Gastroesophageal sphincter (tissue), 4 donors: ENCODE results near the gene SMG6. TPM values are rescaled to one million over a fixed set of nuclear protein-coding genes. Genes with fewer than 3 reads are reported as not detected.

ENCODE experiments used
- ATAC-seq: fragments of 150-250 bp; one replicate; pipeline ENCODE4 v1.9.1; 2016; ENCODE audit warnings: mild to moderate bottlenecking, moderate library complexity
- H3K27ac ChIP-seq, 4 donors: fragments of 200-600 bp; sonication (generic) in 3 of 4; 1 replicate in 3 of 4; 2 replicates in 1 of 4; pipeline ENCODE4 v1.5.1; 2016 to 2019
- H3K27me3 ChIP-seq: fragments of 200-600 bp; sonication (generic); one replicate; pipeline ENCODE4 v1.5.1; 2019
- H3K36me3 ChIP-seq, 2 donors: fragments of 200-600 bp; sonication (generic); one replicate each; pipeline ENCODE4 v1.5.1; 2019; ENCODE audit warnings: control low read depth in 1 of 2
- H3K4me1 ChIP-seq, 3 donors: fragments of 200-600 bp; sonication (generic); 1 replicate in 2 of 3; 2 replicates in 1 of 3; pipeline ENCODE4 v1.5.1; 2016 to 2019; ENCODE audit warnings: control low read depth in 2 of 3
- H3K4me3 ChIP-seq, 2 donors: fragments of 200-600 bp; sonication (generic); one replicate each; pipeline ENCODE4 v1.5.1; 2019; ENCODE audit warnings: mild to moderate bottlenecking in 1 of 2, moderate library complexity in 1 of 2
- H3K9me3 ChIP-seq, 3 donors: fragments of 200-600 bp; sonication (generic); one replicate each; pipeline ENCODE4 v1.5.1; 2017 to 2019; ENCODE audit warnings: control low read depth in 2 of 3
- CTCF ChIP-seq, 4 experiments: fragments of 200-600 bp in 2 of 4; fragments of 450-650 bp in 2 of 4; sonication (generic) in 1 of 4; IDR thresholded peaks; one replicate each; pipeline ENCODE4 v1.5.1; 2017 to 2019; ENCODE audit warnings: antibody characterized with exemption in 4 of 4, mild to moderate bottlenecking in 2 of 4, moderate library complexity in 2 of 4
- EP300 ChIP-seq: sonication (generic); formaldehyde crosslinking; IDR thresholded peaks from one replicate; pipeline ENCODE4 v1.6.1; 2017; ENCODE audit warnings: antibody characterized with exemption, mild to moderate bottlenecking
- POLR2A ChIP-seq, 2 donors: fragments of 450-650 bp; IDR thresholded peaks; one replicate each; pipeline ENCODE4 v1.6.1; 2017; ENCODE audit warnings: antibody characterized with exemption in 2 of 2, mild to moderate bottlenecking in 2 of 2, moderate library complexity in 1 of 2
- POLR2AphosphoS5 ChIP-seq: sonication (generic); formaldehyde crosslinking; IDR thresholded peaks from one replicate; pipeline ENCODE4 v1.6.1; 2017; ENCODE audit warnings: antibody characterized with exemption
- WGBS, 2 donors: methylation state at CpG; one replicate each; pipeline ENCODE4 v1.1.5; 2018; ENCODE audit warnings: low coverage in 1 of 2; 5-methylcytosine and 5-hydroxymethylcytosine counted together
- total RNA-seq, 4 donors: library from RNA; depleted of rRNA; stranded (reverse); fragments of >200 nt; gene quantifications; one replicate each; pipeline ENCODE4 v1.1.0, GENCODE V29; 2016

SMG6 gene
- total RNA-seq, 4 donors from 2014 or later = 27.2 to 75.5 (median 43.9) TPM

GRCh38 chr17:2120586-2121335 lies 182.8 kb downstream of the SMG6 start:
- no peaks in the 10 kb centered on the region for H3K27me3 ChIP-seq
- H3K4me3 ChIP-seq = no peak overlapping the region
- no peaks in the 10 kb centered on the region for H3K9me3 ChIP-seq
- TF ChIP-seq POLR2A (IDR thresholded peaks at IDR 0.05) (no peak), POLR2AphosphoS5 (no peak), EP300 (no peak), CTCF (IDR thresholded peaks at IDR 0.05) (no peak)
- ATAC-seq = no peak
- H3K36me3 ChIP-seq = peaks cover 0 to 14% of the 10 kb centered on the region in 2 donors
- 88 to 93% methylated on average over 8 of the region's 8 CpGs for WGBS, 2 donors
- peaks cover 0 to 30% (median 25%) of the 10 kb centered on the region in 3 donors for H3K4me1 ChIP-seq
- H3K27ac ChIP-seq = no peak overlapping the region

GRCh38 chr17:2113279-2113622 lies 190.3 kb downstream of the SMG6 start:
- Histone ChIP-seq H3K4me3 (no peak overlapping the region), H3K9me3 (no peaks in the 10 kb centered on the region), H3K27me3 (no peaks in the 10 kb centered on the region), H3K27ac (no peak overlapping the region), H3K4me1 (peaks cover 0 to 4% (median 0%) of the 10 kb centered on the region in 3 donors), H3K36me3 (no peaks in the 10 kb centered on the region)
- TF ChIP-seq POLR2A (IDR thresholded peaks at IDR 0.05) = no peak
- ATAC-seq = no peak
- whole genome bisulfite sequencing, 2 donors = 78 to 86% methylated on average over 2 to 3 of the region's 6 CpGs

- Histone ChIP-seq H3K27me3 (no peaks in the 10 kb centered on the region), H3K4me3 (no peak overlapping the region), H3K27ac (no peak overlapping the region), H3K36me3 (no peaks in the 10 kb centered on the region), H3K9me3 (no peaks in the 10 kb centered on the region), H3K4me1 (peaks cover 0 to 20% (median 4%) of the 10 kb centered on the region in 3 donors)
- 67 to 86% methylated on average over 2 of the region's 5 CpGs for WGBS, 2 donors
- ATAC-seq = no peak
- TF ChIP-seq CTCF (IDR thresholded peaks at IDR 0.05) = no peak
- no peak for TF ChIP-seq POLR2AphosphoS5
- TF ChIP-seq POLR2A (IDR thresholded peaks at IDR 0.05) = no peak
- no peak for TF ChIP-seq EP300
These were observed 191.9 kb downstream of the SMG6 start for GRCh38 chr17:2111691-2112090.

GRCh38 chr17:2110436-2110835 lies 193.1 kb downstream of the SMG6 start:
- Histone ChIP-seq H3K4me1 (peaks cover 0 to 29% (median 8%) of the 10 kb centered on the region in 3 donors), H3K4me3 (no peak overlapping the region), H3K27me3 (no peaks in the 10 kb centered on the region), H3K36me3 (no peaks in the 10 kb centered on the region), H3K9me3 (no peaks in the 10 kb centered on the region), H3K27ac (no peak overlapping the region)
- TF ChIP-seq POLR2A (IDR thresholded peaks at IDR 0.05) (no peak), POLR2AphosphoS5 (no peak), EP300 (no peak), CTCF (IDR thresholded peaks at IDR 0.05) (no peak)
- 89 to 95% methylated on average over 3 to 6 of the region's 6 CpGs for WGBS, 2 donors
- ATAC-seq = no peak

- Histone ChIP-seq H3K9me3 (no peaks in the 10 kb centered on the region), H3K4me3 (no peak overlapping the region), H3K4me1 (peaks cover 0 to 37% (median 8%) of the 10 kb centered on the region in 3 donors), H3K27me3 (no peaks in the 10 kb centered on the region), H3K36me3 (no peaks in the 10 kb centered on the region), H3K27ac (peak overlapping the region in 1 of 4 donors; percentile 5)
- no peak for ATAC-seq
- WGBS, 2 donors = 17 to 83% methylated on average over 2 to 7 of the region's 8 CpGs
- no peak for TF ChIP-seq CTCF (IDR thresholded peaks at IDR 0.05)
- TF ChIP-seq EP300 = no peak
- TF ChIP-seq POLR2AphosphoS5 = no peak
- no peak for TF ChIP-seq POLR2A (IDR thresholded peaks at IDR 0.05)
These were observed 195.4 kb downstream of the SMG6 start for GRCh38 chr17:2108170-2108569.
